Measurements from ENCODE around the gene ARMC2. TPM values are rescaled to one million over a fixed set of nuclear protein-coding genes. Genes with fewer than 3 reads are reported as not detected.

Gene ARMC2, protein sequence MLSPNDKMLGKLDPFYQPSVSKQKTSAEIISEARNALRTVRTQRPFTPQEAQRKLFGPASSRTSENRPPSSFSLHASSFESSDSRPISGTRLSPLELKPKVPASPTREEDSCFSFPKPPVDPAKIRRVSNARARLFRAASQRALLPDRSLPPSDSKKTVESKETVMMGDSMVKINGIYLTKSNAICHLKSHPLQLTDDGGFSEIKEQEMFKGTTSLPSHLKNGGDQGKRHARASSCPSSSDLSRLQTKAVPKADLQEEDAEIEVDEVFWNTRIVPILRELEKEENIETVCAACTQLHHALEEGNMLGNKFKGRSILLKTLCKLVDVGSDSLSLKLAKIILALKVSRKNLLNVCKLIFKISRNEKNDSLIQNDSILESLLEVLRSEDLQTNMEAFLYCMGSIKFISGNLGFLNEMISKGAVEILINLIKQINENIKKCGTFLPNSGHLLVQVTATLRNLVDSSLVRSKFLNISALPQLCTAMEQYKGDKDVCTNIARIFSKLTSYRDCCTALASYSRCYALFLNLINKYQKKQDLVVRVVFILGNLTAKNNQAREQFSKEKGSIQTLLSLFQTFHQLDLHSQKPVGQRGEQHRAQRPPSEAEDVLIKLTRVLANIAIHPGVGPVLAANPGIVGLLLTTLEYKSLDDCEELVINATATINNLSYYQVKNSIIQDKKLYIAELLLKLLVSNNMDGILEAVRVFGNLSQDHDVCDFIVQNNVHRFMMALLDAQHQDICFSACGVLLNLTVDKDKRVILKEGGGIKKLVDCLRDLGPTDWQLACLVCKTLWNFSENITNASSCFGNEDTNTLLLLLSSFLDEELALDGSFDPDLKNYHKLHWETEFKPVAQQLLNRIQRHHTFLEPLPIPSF
- total RNA-seq: 10 to 100 TPM in 1 of 4 donors, 1 to 10 TPM in 3; 3.1 to 11.1 (median 5.7) TPM

DNA sequence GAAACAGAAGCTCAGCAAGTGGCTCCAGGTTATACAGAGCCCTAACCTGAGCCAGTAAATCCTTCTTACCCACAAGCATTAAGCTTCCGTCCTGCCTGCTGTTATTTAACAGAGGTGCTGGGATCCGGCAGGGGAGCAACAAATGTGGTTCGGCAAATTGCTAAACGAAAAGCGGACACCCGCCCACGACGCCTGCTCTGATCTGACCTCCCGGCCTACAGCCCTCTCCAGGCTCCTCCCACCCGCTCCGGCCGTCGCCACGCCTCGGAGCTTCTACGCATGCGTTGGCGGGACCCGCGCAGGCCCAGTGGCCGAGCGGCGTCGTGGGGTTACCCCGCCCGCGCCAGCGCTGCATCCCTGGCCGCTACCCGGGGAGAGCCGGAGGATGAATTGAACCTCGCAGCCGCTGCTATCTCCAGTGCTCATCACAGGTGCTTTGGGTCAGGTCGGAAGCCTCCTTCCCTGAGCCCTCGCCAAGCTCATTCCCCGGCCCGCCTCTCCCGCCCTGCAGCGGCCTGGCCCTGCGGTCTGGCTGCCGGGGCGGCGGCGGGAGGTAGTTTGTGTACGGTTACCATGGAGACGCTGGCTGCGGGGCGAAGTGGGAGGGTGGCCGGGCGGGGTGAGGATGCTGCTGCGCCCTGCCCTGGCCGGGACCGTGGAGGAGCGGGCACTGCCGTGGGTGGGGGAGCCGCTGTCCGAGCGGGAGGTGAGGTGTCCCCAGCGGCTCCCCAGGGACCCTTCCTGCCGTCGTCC, at the start of gene ARMC2:
TSS of gene ARMC2 (plus strand) at position 307 of the 753 bp plus-strand sequence. CDS start 5,846 bp downstream, outside the sequence.
- H3K27ac ChIP-seq: peak within 1 kb of the TSS; percentile 60 to 85 (median 72)
- peak; percentile 78 to 83 for DNase-seq (ENCODE audit: low spot score in 2 of 2)
- peak within 1 kb of the TSS; percentile 62 to 92 (median 72) for H3K4me3 ChIP-seq
- TF ChIP-seq EP300 (IDR thresholded peaks at IDR 0.05) (peak; percentile 89 to 93), CTCF (IDR thresholded peaks at IDR 0.05) (no peak), POLR2A (IDR thresholded peaks at IDR 0.05) (peak; percentile 49 to 63)
- H3K36me3 ChIP-seq: no peaks in the 10 kb centered on the region
- H3K4me1 ChIP-seq: peaks cover 0 to 32% (median 8%) of the 10 kb centered on the region in 4 donors
- 0% methylated on average over 32 to 35 of the region's 61 CpGs for WGBS, 2 donors
- H3K9me3 ChIP-seq: no peaks in the 10 kb centered on the region
- H3K27me3 ChIP-seq: no peaks in the 10 kb centered on the region

DNA sequence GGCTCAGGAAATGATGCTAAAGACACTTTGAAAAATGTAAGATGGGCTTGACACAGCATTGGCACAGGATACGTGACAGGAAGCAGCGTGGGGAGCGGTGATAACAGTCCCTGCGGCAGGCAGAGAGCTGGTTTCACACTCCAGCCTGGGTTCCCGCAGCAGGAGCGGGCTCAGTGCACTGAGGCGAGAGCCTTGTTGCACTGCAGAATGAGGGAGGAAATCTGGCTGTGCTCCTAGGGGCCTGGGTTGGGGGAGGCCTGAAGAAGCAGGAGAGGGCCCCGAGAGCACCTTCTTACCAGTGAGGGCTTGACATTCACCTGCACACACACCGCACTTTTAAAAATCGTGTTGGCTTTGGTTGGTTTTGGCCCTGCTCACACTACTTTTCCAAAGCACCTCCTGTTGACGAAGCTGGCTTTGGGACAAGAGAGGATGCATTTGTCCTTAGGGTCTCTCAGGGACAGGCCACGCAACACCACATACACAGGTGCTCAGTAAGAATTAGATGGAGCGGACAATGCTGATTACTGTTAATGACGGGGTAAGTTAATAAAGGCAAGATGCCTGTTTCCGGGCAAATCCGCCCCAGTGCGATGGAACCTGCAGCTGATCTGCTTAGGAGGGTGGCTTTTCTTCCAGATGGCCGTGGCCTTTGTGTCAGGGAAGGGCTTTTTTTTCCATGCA, 49.4 kb upstream of the ARMC2 start:
- Histone ChIP-seq H3K27me3 (no peaks in the 10 kb centered on the region), H3K36me3 (no peaks in the 10 kb centered on the region), H3K4me1 (peaks cover 0 to 19% (median 5%) of the 10 kb centered on the region in 4 donors), H3K4me3 (no peak overlapping the region), H3K27ac (no peak overlapping the region), H3K9me3 (no peaks in the 10 kb centered on the region)
- 81% methylated on average over 18 of the region's 18 CpGs for WGBS, 2 donors
- DNase-seq (ENCODE audit: low spot score in 2 of 2): no peak
- TF ChIP-seq CTCF (IDR thresholded peaks at IDR 0.05): no peak
- no peak for TF ChIP-seq EP300 (IDR thresholded peaks at IDR 0.05)
- no peak for TF ChIP-seq POLR2A (IDR thresholded peaks at IDR 0.05)

GRCh38 chr6:108799354-108799717, 48.9 kb upstream of the ARMC2 start:
- H3K27ac ChIP-seq: no peak overlapping the region
- TF ChIP-seq CTCF (IDR thresholded peaks at IDR 0.05): no peak
- no peak for TF ChIP-seq POLR2A (IDR thresholded peaks at IDR 0.05)
- no peak for TF ChIP-seq EP300 (IDR thresholded peaks at IDR 0.05)
- DNase-seq (ENCODE audit: low spot score in 2 of 2): no peak
- no peak overlapping the region for H3K4me3 ChIP-seq
- WGBS, 2 donors: 98 to 99% methylated on average over 9 of the region's 9 CpGs
- peaks cover 0 to 19% (median 5%) of the 10 kb centered on the region in 4 donors for H3K4me1 ChIP-seq
- no peaks in the 10 kb centered on the region for H3K27me3 ChIP-seq
- no peaks in the 10 kb centered on the region for H3K36me3 ChIP-seq
- no peaks in the 10 kb centered on the region for H3K9me3 ChIP-seq

GRCh38 chr6:108799791-108800190, 48.4 kb upstream of the ARMC2 start:
- no peaks in the 10 kb centered on the region for H3K9me3 ChIP-seq
- peak overlapping the region in 1 of 4 donors; percentile 27 for H3K27ac ChIP-seq
- no peak for DNase-seq (ENCODE audit: low spot score in 2 of 2)
- H3K4me3 ChIP-seq: no peak overlapping the region
- TF ChIP-seq EP300 (IDR thresholded peaks at IDR 0.05) (no peak), POLR2A (IDR thresholded peaks at IDR 0.05) (no peak), CTCF (IDR thresholded peaks at IDR 0.05) (no peak)
- peaks cover 0 to 19% (median 5%) of the 10 kb centered on the region in 4 donors for H3K4me1 ChIP-seq
- whole genome bisulfite sequencing, 2 donors: 80 to 83% methylated on average over 1 of the region's 1 CpG
- no peaks in the 10 kb centered on the region for H3K27me3 ChIP-seq
- H3K36me3 ChIP-seq: no peaks in the 10 kb centered on the region

Measured in tibial nerve (tissue), 4 donors.